GM12874 (cell line): Measurements from ENCODE around the gene ICE1.

Source experiments
- CTCF ChIP-seq: IDR thresholded peaks from 2 replicates; pipeline ENCODE4 v1.5.1; 2011; ENCODE audit warnings: low read depth, mild to moderate bottlenecking, control low read depth, low read length, moderate library complexity; ENCODE audit not compliant: insufficient read depth

The ICE1 gene

GRCh38 chr5:5422819-5423515 is 490 bp downstream of the ICE1 start:
- no peak for TF ChIP-seq CTCF

DNA sequence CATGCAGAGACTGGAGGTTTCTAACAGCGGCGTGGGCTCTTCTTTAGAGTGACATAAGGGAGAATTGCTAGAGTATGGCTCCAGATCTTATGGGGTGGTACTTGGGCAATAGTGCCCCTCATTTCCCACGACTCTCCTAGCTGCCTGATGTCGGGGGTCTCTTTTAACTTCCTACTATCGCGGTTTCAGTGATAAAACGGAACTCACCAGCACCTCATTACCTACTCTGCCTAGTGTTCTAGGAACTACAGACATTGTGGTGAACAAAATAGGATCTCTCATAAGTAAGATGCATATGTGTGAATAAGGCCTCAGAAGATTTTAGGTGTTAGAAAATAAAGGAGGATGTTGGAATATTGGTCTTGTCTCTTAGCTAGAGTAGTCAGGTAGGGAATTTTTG is 1.1 kb downstream of the ICE1 start:
- TF ChIP-seq CTCF, result no peak

- TF ChIP-seq CTCF, result no peak
Observed at GRCh38 chr5:5424736-5425135, 2.3 kb downstream of the ICE1 start.

- no peak for TF ChIP-seq CTCF
Observed at GRCh38 chr5:5430136-5430535, 7.7 kb downstream of the ICE1 start.

- TF ChIP-seq CTCF, result no peak
Observed at GRCh38 chr5:5432020-5432707, 9.7 kb downstream of the ICE1 start.

GRCh38 chr5:5436203-5436760 is 13.8 kb downstream of the ICE1 start:
- no peak for TF ChIP-seq CTCF

GRCh38 chr5:5437227-5438172 is 15.0 kb downstream of the ICE1 start:
- no peak for TF ChIP-seq CTCF
